RKO (cell line): Measurements from ENCODE around the gene CRYGN.

ENCODE experiments used
- DNase-seq: peaks from one replicate; pipeline ENCODE4 v3.0.0-alpha.2; 2016; ENCODE audit warnings: low spot score

The CRYGN gene

GRCh38 chr7:151379534-151380198 is 60.3 kb downstream of the CRYGN start:
- DNase-seq = no peak

GRCh38 chr7:151379193-151379520 is 60.8 kb downstream of the CRYGN start:
- no peak for DNase-seq
